DLD1 (cell line): Measurements from ENCODE around the gene NEFH.
"Not testable (repeated sequence)": the region's sequence is repeated elsewhere in the genome, so short reads cannot be mapped to it uniquely, and the experiment has no call there.

Experiments used
- in situ Hi-C: cut with HindIII; loops from 2 replicates; pipeline ENCODE4 v1.10.0; 2017; ENCODE audit warnings: low sequenced_read_pairs

The NEFH gene, protein sequence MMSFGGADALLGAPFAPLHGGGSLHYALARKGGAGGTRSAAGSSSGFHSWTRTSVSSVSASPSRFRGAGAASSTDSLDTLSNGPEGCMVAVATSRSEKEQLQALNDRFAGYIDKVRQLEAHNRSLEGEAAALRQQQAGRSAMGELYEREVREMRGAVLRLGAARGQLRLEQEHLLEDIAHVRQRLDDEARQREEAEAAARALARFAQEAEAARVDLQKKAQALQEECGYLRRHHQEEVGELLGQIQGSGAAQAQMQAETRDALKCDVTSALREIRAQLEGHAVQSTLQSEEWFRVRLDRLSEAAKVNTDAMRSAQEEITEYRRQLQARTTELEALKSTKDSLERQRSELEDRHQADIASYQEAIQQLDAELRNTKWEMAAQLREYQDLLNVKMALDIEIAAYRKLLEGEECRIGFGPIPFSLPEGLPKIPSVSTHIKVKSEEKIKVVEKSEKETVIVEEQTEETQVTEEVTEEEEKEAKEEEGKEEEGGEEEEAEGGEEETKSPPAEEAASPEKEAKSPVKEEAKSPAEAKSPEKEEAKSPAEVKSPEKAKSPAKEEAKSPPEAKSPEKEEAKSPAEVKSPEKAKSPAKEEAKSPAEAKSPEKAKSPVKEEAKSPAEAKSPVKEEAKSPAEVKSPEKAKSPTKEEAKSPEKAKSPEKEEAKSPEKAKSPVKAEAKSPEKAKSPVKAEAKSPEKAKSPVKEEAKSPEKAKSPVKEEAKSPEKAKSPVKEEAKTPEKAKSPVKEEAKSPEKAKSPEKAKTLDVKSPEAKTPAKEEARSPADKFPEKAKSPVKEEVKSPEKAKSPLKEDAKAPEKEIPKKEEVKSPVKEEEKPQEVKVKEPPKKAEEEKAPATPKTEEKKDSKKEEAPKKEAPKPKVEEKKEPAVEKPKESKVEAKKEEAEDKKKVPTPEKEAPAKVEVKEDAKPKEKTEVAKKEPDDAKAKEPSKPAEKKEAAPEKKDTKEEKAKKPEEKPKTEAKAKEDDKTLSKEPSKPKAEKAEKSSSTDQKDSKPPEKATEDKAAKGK

DNA sequence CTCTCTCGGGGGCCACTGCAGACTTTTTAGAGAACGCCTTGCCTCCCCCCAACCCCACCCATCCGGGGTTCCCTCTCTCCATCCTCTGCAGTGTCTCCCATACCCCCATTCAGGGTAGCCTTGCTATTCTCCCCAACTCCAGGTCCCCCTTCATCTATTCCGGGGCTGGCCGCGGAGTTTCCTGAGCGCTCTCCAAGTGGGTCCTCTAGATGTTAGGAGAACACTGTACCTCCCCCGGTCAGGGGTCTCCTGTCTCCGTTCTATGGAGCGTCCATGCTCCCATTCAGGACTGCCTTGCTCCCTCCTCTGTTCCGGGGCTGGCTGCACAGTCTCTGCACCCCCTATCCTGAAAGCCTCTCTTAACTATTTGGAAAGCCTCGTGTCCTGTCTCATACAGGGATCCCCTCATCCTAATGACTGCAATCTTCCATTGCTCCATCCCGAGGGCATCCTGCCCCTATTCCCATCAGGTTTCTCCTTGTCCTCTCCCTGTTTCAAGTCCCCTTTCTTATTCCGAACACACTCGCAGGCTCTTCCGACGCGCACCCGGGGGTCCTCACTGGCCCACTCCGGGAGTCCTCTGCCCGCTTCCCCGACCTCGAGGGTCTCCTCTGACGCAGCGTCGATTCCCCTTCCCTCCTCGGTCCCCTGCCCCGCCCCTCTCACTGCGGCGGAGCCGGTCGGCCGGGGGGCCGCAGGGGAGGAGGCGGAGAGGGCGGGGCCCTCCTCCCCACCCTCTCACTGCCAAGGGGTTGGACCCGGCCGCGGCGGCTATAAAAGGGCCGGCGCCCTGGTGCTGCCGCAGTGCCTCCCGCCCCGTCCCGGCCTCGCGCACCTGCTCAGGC is at the start of gene NEFH:
Gene NEFH, plus strand, starts transcription at position 802 of the 845 bp plus-strand sequence. CDS start 45 bp downstream, outside the sequence.
- in situ Hi-C loops: no loop called here

DNA sequence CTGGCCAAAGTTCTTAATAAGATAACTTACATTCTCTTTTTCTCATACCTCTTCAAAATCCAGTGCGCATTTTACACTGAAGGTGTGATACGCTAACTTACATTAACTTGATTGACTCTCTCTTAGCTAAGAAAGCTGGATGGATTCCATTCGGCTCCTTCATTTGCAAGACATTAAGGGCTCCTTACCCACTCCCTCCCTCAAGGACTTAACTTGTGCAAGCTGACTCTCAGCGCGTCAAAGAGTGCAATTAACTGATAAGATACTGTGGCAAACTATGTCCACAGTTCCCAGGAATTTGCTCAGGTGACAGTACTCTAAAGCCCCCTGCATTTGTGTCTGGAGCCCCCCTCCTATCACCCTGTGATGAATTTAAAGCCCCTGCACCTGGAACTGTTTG is 48.0 kb upstream of the NEFH start:
- in situ Hi-C loops: no loop called here

DNA sequence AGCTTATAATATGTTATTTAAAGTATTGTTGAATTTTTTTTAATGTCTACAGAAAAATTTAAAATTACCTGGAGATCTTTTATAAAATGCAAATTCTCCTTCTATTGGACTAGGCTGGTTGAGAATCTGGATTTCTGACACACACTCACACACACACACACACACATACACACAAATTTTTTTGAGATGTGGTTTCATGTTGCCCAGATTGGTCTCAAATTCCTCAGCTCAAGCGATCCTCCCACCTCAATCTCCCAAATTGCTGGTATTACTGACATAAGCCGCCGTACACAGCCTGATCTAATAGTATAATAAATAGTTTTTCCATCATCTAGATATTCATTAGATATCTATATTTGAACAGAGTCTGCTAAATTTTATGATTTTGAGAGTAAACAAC is 46.2 kb upstream of the NEFH start:
- in situ Hi-C loops: no loop called here

DNA sequence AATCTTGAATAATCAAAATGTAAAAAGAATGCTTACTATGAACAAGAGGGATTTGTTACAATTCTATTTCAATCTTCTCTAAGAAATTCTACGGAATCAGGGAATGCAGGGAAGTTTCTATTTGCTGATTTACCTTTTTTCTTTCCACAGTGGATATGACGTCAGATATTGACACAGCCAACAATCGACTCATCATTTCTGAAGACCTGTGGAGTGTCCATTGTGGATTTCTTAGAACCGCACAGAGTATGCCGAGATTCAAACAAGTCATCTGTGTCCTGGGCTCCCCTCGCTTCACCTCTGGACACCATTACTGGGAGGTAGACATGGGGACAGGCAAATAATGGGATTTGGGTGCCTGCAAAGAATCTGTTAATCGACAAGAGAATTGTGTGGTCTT is 45.7 kb upstream of the NEFH start:
- in situ Hi-C loops: no loop called here

DNA sequence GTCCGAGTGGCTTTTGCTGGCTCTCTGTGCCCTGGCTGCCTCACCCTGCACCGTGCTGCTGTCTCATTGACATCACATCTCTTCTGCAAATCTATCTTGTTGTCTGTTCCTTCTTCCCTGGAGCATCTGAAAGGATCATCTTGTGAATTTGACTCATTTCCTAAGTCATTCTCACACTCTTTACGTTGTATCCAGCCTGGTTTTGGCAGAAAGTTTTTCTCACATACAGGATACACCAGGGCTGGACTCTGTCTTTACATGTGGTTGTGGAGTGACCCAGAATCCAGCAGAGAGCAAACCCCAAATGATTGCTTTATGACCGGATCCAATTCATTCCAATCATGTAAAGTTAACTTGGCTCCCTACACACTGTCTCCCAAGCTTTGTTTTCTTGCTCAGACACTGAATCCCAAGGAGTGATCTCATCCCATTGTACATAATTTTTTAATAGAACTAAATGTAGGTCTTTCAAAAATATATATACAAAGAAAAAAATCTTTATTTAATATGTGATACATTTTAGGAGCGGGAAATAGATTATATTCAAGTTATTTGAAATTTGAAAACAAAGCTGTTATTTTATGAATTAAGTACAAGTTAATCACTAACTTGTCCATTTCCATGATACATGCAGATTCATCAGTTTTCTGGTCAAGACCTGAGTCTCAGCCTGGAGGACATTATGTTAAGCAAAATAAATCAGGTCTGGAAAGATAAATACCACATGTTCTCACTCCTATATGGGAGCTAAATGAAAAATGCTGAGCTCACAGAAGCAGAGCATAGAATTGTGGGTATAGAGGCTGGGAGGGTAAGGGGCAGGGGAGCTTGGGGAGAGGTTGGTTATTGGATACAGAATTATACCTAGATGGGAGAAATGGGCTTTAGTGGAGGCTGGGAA is 44.5 kb upstream of the NEFH start:
- in situ Hi-C loops: no loop called here

DNA sequence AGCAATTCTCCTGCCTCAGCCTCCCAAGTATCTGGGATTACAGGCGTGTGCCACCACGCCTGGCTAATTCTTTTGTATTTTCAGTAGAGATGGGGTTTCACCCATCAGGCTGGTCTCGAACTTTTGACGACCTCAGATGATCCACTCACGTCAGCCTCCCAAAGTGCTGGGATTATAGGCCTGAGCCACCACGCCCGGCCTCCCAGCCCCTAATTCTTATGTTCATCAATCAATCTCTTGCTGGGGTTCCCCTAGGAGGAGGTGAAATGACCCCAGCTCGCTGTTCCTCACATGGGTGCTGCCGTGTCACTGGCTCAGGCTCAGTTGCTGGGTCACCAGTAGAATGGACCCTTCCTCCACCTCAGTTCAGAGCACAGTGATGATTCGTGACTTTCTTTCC is 41.7 kb upstream of the NEFH start, which contains the start of gene RFPL1:
Gene RFPL1, plus strand, starts transcription at position 301 of the 400 bp plus-strand sequence.
- in situ Hi-C loops: not testable (repeated sequence)

DNA sequence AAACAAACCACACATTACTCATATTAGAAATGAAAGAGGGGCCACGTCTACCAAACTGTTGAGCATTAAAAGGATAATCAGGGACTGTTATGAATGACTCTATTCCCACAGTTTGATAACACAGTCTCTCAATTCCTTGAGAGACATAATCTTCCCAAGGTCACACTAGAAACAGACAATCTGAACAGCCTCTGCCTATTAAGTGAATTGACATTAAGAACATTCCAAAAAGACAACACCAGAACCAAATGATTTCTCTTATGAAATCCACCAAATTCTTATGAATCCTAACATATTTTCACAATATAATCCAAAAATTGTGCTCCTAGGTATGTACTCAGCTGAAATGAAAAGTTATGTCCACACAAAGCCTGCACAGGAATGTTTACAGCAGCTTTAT is 37.0 kb upstream of the NEFH start:
- in situ Hi-C loops: no loop called here

DNA sequence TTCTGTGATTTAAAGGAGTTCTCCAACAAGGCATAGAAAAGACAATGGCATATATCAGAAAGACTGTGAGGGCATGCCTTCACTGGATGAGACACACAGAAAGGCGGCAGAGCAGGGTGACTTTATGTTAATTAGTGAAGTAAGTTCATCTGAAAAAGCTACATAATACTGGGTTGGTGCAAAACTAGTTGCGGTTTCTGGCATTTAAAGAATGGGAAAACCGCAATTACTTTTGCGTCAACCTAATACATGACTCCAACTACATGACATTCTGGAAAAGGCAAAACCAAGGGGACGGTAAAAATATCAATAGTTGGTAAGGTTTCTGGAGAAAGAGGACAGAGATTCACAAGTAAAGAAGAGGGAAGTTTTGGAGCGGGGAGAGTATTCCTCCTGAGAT is 36.6 kb upstream of the NEFH start:
- in situ Hi-C loops: no loop called here

DNA sequence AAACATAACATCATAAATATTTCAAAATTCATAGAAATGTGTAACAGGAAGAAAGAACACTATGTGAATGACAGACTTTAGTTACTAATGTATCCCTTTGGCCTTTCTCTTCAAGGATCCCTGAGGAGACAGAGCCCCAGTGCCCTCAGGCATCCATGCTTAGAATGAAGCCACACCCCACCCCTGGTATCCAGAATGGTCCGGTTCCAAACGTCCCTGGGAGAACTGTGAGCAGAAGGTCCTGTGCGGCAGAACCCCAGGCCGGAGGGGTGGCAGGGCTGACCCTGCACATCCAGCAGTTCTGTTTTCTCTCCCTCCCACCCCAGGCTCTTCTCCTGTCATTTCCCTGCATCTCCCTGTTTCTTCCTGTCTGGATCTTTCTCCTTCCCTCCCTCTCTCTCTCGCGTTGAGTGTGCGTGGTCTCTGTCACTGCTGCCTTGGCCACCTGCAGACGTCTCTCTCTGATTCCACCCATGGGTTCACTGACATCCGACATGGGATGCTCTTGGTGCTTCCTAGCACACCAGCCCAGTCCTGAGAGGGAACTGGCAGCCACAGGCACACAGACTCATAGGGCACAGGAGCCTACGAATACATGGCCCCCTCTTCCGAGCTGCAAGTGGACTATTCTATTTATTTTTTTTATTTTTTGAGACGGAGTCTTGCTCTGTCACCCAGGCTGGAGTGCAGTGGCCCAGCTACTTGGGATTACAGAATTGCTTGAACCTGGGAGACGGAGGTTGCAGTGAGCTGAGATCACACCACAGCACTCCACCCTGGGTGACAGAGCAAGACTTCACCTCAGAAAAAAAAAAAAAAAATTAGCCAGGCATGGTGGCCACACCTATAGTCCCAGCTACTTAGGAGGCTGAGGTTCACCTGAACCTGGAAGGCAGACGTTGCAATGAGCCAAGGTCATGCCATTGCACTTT is 35.9 kb upstream of the NEFH start:
- in situ Hi-C loops: no loop called here

DNA sequence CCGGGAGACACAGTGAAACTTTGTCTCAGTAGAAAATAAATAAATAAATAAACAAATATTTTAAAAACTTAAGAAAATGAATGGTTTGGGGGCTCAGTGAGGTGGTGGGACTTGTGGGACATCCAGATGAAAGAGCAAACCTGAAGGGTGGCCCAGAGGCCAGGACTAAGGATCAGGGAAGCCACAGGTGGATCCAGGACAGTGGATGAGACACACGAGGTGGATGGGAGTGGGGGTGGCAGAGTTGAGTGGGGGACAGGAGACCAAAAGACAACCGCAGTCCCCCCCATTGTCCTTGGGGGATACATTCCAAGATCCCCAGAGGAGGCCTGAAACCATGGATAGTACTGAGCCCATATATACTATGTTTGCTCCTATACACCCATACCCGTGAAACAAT is 34.5 kb upstream of the NEFH start:
- in situ Hi-C loops: no loop called here

DNA sequence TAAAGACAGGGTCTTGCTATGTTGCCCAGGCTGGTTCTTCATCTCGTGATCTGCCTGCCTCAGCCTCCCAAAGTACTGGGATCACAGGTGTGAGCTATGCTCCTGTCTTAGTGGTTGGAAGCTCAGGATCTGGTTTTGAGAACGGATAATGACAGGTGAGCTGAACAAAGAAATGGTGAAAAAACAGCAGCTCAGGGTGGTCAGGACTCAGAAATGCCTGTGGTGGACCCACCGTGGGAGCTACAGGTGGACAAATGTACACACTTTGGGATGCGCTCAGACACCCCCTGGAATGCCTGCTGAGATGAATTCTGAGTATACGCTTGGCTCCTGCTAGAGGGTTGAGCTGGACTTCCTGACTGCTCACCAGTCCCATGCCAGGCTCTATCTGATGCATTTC is 32.1 kb upstream of the NEFH start:
- in situ Hi-C loops: no loop called here

DNA sequence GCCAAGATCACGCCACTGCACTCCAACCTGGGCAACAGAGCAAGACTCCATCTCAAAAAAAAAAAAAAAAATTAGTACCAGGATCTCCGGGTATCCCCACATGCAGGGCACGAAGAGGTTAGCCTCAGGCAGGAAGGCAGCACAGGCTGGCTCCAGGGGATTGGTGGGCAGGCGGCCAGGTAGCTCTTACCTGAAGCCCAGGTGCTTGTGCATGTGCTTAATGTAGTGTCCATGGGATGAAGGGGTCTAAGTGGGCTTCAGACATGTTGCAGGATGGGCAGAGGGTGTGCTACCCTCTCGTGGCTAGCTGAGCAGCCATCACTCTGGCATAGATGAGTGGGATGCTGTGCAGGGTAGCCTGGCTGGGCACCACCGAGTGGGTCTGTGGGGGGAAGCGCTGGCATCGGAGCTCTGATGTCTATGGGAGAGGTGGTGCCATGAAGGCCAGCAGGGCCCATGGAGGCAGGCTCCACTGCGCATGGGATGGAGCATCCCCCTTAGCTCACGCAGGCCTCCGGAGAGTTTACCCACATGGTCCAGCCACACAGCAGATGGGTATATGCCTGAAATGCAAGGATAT is 30.6 kb upstream of the NEFH start:
- in situ Hi-C loops: no loop called here

DNA sequence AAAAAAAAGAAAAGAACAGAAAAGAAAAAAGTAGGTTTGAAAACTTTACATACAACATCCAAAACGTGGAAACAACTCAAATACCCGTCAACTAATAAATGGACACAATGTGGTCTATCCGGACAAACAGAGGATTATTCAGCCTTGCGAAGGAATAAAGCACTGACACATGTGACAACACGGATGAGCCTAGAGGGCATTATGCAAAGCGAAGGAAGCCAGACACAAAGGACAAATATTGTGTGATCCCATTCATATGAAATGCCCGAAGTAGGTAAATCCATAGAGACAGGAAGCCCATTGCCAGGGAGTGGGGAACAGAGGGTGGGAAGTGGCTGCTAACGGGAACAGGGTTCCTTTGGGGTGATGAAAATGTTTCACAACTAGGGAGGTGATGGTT is 29.8 kb upstream of the NEFH start:
- in situ Hi-C loops: no loop called here

DNA sequence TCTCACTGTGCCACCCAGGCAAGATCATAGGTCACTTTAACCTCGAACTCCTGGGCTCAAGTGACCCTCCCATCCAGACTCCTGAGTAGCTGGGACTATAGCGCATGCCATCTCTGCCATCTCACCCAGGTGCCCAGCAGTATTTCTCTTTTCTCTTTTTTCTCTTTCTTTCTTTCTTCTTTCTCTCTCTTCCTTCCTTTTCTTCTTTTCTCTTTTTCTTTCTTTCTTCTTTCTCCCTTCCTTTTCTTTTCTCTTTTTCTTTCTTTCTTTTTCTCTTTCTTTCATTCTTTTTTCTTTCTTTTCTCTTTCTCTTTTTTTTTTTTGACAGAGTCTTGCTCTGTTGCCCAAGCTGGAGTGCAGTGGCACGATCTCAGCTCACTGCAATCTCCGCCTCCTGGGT is 28.2 kb upstream of the NEFH start:
- in situ Hi-C loops: no loop called here

DNA sequence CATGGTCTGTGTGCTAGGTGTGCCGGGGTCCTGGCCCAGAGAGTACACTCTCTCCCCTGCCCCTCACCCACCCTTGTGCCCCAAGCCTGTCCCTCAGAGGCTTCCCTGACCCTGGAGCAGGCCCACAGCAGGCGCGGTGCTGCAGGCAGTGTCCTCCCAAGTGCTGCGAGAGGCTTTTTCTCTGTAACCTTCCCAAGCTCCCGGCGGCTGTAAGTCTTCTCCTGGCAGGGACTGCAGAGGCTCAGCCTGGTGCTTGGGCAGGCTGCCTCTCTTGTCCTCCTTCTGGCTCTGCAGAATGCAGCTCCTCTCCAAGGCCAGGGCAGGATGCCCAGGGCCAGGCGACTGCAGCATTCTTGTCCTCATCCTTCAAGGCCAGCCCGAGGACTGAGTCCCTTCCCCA is 25.7 kb upstream of the NEFH start:
- in situ Hi-C loops: no loop called here

DNA sequence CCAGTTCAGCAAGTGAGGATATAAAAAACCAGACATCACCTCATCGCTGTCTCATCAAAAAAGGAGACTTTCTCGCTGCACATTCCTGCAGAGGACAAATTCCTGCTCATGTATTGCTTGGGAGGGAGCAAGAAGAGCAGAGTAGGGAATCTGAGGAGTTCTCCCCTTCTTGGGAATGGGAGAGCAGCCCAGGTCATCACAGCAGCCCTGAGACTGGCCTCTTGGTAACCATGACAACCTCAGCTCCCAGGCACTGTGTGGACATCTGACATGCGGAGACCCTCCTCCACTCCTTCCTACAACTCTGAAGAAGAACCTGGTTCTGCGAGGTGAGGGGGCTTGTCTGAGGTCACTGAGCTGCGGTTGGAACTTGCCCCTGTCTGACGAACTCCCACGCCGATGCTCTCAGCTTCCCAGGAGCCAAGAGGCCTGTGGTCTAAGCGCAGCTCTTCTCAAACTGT is 23.8 kb upstream of the NEFH start:
- in situ Hi-C loops: no loop called here

DNA sequence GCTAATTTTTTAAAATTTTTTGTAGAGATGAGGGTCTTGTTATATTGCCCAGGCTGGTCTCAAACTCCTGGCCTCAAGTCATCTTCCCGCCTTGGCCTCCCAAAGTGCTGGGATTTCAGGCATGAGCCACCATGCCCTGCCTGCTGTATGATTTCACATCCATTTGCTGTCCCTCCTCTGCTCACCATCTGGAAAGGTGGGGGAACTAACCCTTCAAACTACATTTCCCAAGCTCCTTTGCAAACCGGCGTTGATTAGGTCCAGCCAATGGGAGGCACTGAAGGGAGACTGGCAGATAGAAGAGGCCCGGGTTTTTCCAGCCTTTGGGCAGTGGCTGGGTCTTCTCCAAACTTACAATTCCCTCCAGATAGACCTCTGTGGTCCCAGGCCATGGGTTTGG is 22.3 kb upstream of the NEFH start:
- in situ Hi-C loops: no loop called here

DNA sequence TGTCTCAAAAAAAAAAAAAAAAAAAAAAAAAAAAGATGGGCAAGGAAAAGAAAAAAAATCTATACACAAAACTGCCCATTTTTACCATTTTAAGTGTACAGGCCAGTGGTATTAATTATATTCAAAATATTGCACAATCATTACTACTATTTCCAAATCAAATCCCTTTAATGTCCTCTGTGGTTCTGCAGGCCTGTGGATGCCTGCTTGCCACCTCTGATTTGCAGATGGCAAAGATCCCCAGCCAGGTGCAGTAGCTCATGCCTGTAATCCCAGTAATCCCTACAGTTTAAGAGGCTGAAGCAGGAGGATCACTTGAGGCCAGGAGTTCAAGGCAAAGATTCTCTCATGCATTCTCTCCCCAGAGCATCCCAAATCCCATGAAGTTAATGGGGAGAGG is 21.5 kb upstream of the NEFH start:
- in situ Hi-C loops: no loop called here
